Keratinocyte (primary cell): ENCODE measurements around the gene ADAMTS17. TPM values are rescaled to one million over a fixed set of nuclear protein-coding genes. Genes with fewer than 3 reads are reported as not detected.

ENCODE experiments used
- DNase-seq: peaks from one replicate; pipeline ENCODE4 v3.0.0-alpha.2; 2011; ENCODE audit warnings: low read depth, missing footprints, low spot score
- FAIRE-seq: peaks from 2 replicates; lab custom pipeline; 2011; peaks lifted over from hg19 to GRCh38; lab: Jason Lieb, UNC
- H2AFZ ChIP-seq: 2 replicates; pipeline ENCODE4 v1.6.0; 2012; ENCODE audit warnings: low read length, control low read depth, inconsistent platforms; ENCODE audit not compliant: control insufficient read depth
- H3K27ac ChIP-seq: 2 replicates; pipeline ENCODE4 v1.5.1; 2011; ENCODE audit warnings: low read length; ENCODE audit not compliant: control insufficient read depth, insufficient read depth
- H3K27me3 ChIP-seq: 3 replicates; pipeline ENCODE4 v1.6.0; 2011; ENCODE audit warnings: low read length; ENCODE audit not compliant: control insufficient read depth, insufficient read depth; ENCODE audit errors: extremely low read depth
- H3K36me3 ChIP-seq, 2 experiments: 2 replicates in 1 of 2; 3 replicates in 1 of 2; pipeline ENCODE4 v1.5.1; 2011; ENCODE audit warnings: low read length in 2 of 2, mild to moderate bottlenecking in 1 of 2; ENCODE audit not compliant: control insufficient read depth in 2 of 2, insufficient read depth in 2 of 2; ENCODE audit errors: extremely low read depth in 1 of 2
- H3K4me1 ChIP-seq: 3 replicates; pipeline ENCODE4 v1.5.1; 2011; ENCODE audit warnings: low read length; ENCODE audit not compliant: control insufficient read depth, insufficient read depth; ENCODE audit errors: extremely low read depth
- H3K4me2 ChIP-seq: 3 replicates; pipeline ENCODE4 v1.6.0; 2011; ENCODE audit warnings: low read depth, low read length; ENCODE audit not compliant: control insufficient read depth, insufficient read depth; ENCODE audit errors: extremely low read depth
- H3K4me3 ChIP-seq, 3 experiments: fragments of 200-600 bp in 1 of 3; sonication (generic) in 1 of 3; 2 replicates in 2 of 3; 3 replicates in 1 of 3; pipeline ENCODE4 v1.5.1; 2011 to 2016; ENCODE audit warnings: low read length in 3 of 3, mild to moderate bottlenecking in 3 of 3, control low read depth in 2 of 3, inconsistent platforms in 1 of 3, low read depth in 1 of 3, mixed read lengths in 1 of 3, mixed run types in 1 of 3, moderate library complexity in 1 of 3; ENCODE audit not compliant: control insufficient read depth in 2 of 3, insufficient read depth in 2 of 3; ENCODE audit errors: extremely low read depth in 1 of 3
- H3K79me2 ChIP-seq: 2 replicates; pipeline ENCODE4 v1.6.0; 2012; ENCODE audit warnings: low read length; ENCODE audit not compliant: control insufficient read depth, insufficient read depth
- H3K9ac ChIP-seq: 3 replicates; pipeline ENCODE4 v1.6.0; 2011; ENCODE audit warnings: low read length; ENCODE audit not compliant: control insufficient read depth, insufficient read depth; ENCODE audit errors: extremely low read depth
- H3K9me1 ChIP-seq: 3 replicates; pipeline ENCODE4 v1.6.0; 2011; ENCODE audit warnings: low read length; ENCODE audit not compliant: control insufficient read depth, insufficient read depth; ENCODE audit errors: extremely low read depth
- H3K9me3 ChIP-seq: 2 replicates; pipeline ENCODE4 v1.5.1; 2012; ENCODE audit warnings: low read depth, low read length; ENCODE audit not compliant: control insufficient read depth
- H4K20me1 ChIP-seq: 3 replicates; pipeline ENCODE4 v1.6.0; 2011; ENCODE audit warnings: low read length; ENCODE audit not compliant: control insufficient read depth, insufficient read depth; ENCODE audit errors: extremely low read depth
- CTCF ChIP-seq, 3 experiments: IDR thresholded peaks in 1 of 3; conservative IDR thresholded peaks in 1 of 3; optimal IDR thresholded peaks in 1 of 3; 2 replicates in 2 of 3; 3 replicates in 1 of 3; pipeline versions ENCODE3 to v1.5.1; 2011; ENCODE audit warnings: low read length in 3 of 3, mild to moderate bottlenecking in 3 of 3, moderate library complexity in 2 of 3, control low read depth in 1 of 3, inconsistent platforms in 1 of 3; ENCODE audit not compliant: insufficient read depth in 2 of 3; ENCODE audit errors: extremely low read depth in 1 of 3
- EZH2 ChIP-seq: IDR thresholded peaks from one replicate; pipeline ENCODE4 v1.6.1; 2012; ENCODE audit warnings: inconsistent platforms, mild to moderate bottlenecking, low read length, moderate library complexity
- dilution Hi-C: fragments of 300-500 bp; cut with MboI; formaldehyde crosslinking; loops from one replicate; pipeline ENCODE4 v1.7.0; 2020; ENCODE audit warnings: low sequenced_read_pairs; ENCODE audit not compliant: extremely low pct_ligation_motif_present
- polyA plus RNA-seq, 5 experiments: library from polyadenylated mRNA; depleted of rRNA in 3 of 5; stranded (reverse) in 3 of 5; stranded (forward) in 1 of 5; unstranded in 1 of 5; fragments of >200 nt; gene quantifications; 1 replicate in 1 of 5; 2 replicates in 3 of 5; 3 replicates in 1 of 5; pipeline versions ENCODE4 v1.2.1 to v1.2.3, GENCODE V29; 2011 to 2012; ENCODE audit warnings: missing spikeins in 2 of 5, low read depth in 1 of 5, low replicate concordance in 1 of 5

Gene ADAMTS17
- polyA plus RNA-seq, 1 donor (not counting 4 experiments of a cell fraction or from before 2014, with no cell fraction given), result 0.18 TPM

- Histone ChIP-seq H3K27ac (no peak overlapping the region), H2AFZ (no peak overlapping the region), H3K36me3 (no peaks in the 10 kb centered on the region), H3K4me2 (no peak overlapping the region), H3K79me2 (no peaks in the 10 kb centered on the region), H3K4me1 (peaks cover 2% of the 10 kb centered on the region), H3K9me1 (no peaks in the 10 kb centered on the region), H3K9ac (no peak overlapping the region), H3K27me3 (peaks cover 57% of the 10 kb centered on the region), H3K4me3 (no peak overlapping the region), H4K20me1 (no peaks in the 10 kb centered on the region), H3K9me3 (no peaks in the 10 kb centered on the region)
- no peak for TF ChIP-seq EZH2
- TF ChIP-seq CTCF (optimal IDR thresholded peaks at IDR 0.05 in 1 of 3, IDR thresholded peaks at IDR 0.05 in 1 of 3, conservative IDR thresholded peaks at IDR 0.05 in 1 of 3; ENCODE audit: extremely low read depth in 1 of 3, insufficient read depth in 2 of 3, low read length in 3 of 3), result no peak
- DNase-seq (no peak), FAIRE-seq (no peak)
- dilution Hi-C loops, result no loop called here
Measured at GRCh38 chr15:100099976-100100375, 241.8 kb downstream of the ADAMTS17 start.

- Histone ChIP-seq H4K20me1 (no peaks in the 10 kb centered on the region), H3K27ac (no peak overlapping the region), H3K4me2 (no peak overlapping the region), H3K27me3 (peaks cover 61% of the 10 kb centered on the region), H3K36me3 (no peaks in the 10 kb centered on the region), H3K4me3 (no peak overlapping the region), H3K9me1 (no peaks in the 10 kb centered on the region), H3K79me2 (no peaks in the 10 kb centered on the region), H3K9me3 (no peaks in the 10 kb centered on the region), H3K4me1 (peaks cover 8% of the 10 kb centered on the region), H2AFZ (no peak overlapping the region), H3K9ac (no peak overlapping the region)
- dilution Hi-C loops, result no loop called here
- TF ChIP-seq CTCF (optimal IDR thresholded peaks at IDR 0.05 in 1 of 3, IDR thresholded peaks at IDR 0.05 in 1 of 3, conservative IDR thresholded peaks at IDR 0.05 in 1 of 3; ENCODE audit: extremely low read depth in 1 of 3, insufficient read depth in 2 of 3, low read length in 3 of 3) (no peak), EZH2 (no peak)
- no peak for DNase-seq
- FAIRE-seq, result no peak
Measured at GRCh38 chr15:100098705-100099104, 243.1 kb downstream of the ADAMTS17 start.
